GM10266 (cell line): ENCODE measurements around the gene MAB21L3.

ENCODE experiments used
- DNase-seq: peaks from one replicate; pipeline ENCODE4 v3.0.0; 2012; ENCODE audit errors: extremely low spot score
- CTCF ChIP-seq: IDR thresholded peaks from 2 replicates; pipeline ENCODE4 v1.5.1; 2012; ENCODE audit warnings: mild to moderate bottlenecking, low read depth; ENCODE audit not compliant: control insufficient read depth, insufficient read depth; ENCODE audit errors: missing control alignments

The MAB21L3 gene

GRCh38 chr1:116096013-116096618 is 15.1 kb upstream of the MAB21L3 start:
- DNase-seq, result no peak
- no peak for TF ChIP-seq CTCF

GRCh38 chr1:116097626-116098025 is 13.6 kb upstream of the MAB21L3 start:
- no peak for DNase-seq
- no peak for TF ChIP-seq CTCF

- no peak for DNase-seq
- no peak for TF ChIP-seq CTCF
These were observed 11.8 kb upstream of the MAB21L3 start for GRCh38 chr1:116099379-116099778.

GRCh38 chr1:116099919-116100318 is 11.3 kb upstream of the MAB21L3 start:
- no peak for TF ChIP-seq CTCF

GRCh38 chr1:116104667-116105066 is 6.5 kb upstream of the MAB21L3 start:
- TF ChIP-seq CTCF, result no peak
- DNase-seq, result no peak

More at GRCh38 chr1:116099919-116100318, 11.3 kb upstream of the MAB21L3 start:
- DNase-seq, result no peak

- DNase-seq, result no peak
- no peak for TF ChIP-seq CTCF
These were observed 5.2 kb upstream of the MAB21L3 start for GRCh38 chr1:116105996-116106395.

GRCh38 chr1:116106646-116107045 is 4.6 kb upstream of the MAB21L3 start:
- no peak for DNase-seq
- no peak for TF ChIP-seq CTCF
